Fibroblast of pulmonary artery (primary cell): ENCODE data around the gene MIEN1.

Experiments used
- DNase-seq: peaks from one replicate; pipeline ENCODE4 v3.0.0-alpha.2; 2010; ENCODE audit warnings: low read depth
- H3K4me3 ChIP-seq: replicated peaks from 2 replicates; pipeline ENCODE4 v1.5.1; 2011; ENCODE audit warnings: low read depth, mild to moderate bottlenecking, control low read depth, low read length, moderate library complexity
- TF ChIP-seq, protein P1 (sequence below): IDR thresholded peaks from 2 replicates; pipeline ENCODE4 v1.5.1; 2011; ENCODE audit warnings: mild to moderate bottlenecking, control low read depth, low read length, inconsistent platforms; ENCODE audit errors: missing control alignments

The MIEN1 gene, protein sequence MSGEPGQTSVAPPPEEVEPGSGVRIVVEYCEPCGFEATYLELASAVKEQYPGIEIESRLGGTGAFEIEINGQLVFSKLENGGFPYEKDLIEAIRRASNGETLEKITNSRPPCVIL

DNA sequence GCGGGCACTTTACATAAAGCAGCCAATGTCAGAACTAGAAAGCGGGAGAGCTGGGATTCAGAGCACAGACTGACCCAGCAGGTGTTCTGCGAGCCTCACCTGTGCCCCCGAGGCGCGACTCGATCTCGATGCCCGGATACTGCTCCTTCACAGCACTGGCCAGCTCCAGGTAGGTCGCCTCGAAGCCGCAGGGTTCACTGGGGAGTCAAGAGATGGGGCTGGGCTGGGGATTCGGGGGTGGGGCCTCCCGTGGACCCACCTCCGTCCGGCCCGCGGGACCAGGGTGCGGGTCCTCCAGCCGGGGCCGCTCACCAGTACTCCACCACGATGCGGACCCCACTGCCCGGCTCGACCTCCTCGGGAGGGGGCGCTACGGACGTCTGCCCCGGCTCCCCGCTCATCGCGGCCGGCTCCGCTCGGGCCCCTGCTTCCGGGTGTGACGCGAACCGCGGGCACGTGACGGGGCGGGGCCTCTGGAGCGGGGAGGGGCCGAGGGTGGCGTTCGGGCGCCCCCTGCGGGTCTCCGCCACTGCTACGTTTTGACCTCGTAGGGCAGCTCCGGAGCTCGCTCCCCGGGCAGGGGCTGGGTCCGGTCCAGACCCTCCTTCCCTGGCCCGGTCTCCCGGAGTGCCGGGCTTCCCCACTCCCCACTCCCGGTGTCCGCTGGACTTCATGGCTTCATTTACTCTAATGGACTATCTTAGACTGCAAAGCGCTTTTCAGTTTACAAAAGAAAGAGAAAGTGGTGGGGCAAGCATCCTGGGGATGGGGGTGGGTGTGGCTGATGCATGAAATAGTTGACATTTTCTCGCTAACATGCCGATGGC, at the start of gene MIEN1:
TSS of gene MIEN1 (minus strand) at position 438 of the 827 bp plus-strand sequence. CDS start at position 401, 37 bp downstream.
- TF ChIP-seq, protein P1, sequence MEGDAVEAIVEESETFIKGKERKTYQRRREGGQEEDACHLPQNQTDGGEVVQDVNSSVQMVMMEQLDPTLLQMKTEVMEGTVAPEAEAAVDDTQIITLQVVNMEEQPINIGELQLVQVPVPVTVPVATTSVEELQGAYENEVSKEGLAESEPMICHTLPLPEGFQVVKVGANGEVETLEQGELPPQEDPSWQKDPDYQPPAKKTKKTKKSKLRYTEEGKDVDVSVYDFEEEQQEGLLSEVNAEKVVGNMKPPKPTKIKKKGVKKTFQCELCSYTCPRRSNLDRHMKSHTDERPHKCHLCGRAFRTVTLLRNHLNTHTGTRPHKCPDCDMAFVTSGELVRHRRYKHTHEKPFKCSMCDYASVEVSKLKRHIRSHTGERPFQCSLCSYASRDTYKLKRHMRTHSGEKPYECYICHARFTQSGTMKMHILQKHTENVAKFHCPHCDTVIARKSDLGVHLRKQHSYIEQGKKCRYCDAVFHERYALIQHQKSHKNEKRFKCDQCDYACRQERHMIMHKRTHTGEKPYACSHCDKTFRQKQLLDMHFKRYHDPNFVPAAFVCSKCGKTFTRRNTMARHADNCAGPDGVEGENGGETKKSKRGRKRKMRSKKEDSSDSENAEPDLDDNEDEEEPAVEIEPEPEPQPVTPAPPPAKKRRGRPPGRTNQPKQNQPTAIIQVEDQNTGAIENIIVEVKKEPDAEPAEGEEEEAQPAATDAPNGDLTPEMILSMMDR: peak; percentile 55
- peak within 1 kb of the TSS; percentile 74 for H3K4me3 ChIP-seq
- DNase-seq: peak; percentile 83

DNA sequence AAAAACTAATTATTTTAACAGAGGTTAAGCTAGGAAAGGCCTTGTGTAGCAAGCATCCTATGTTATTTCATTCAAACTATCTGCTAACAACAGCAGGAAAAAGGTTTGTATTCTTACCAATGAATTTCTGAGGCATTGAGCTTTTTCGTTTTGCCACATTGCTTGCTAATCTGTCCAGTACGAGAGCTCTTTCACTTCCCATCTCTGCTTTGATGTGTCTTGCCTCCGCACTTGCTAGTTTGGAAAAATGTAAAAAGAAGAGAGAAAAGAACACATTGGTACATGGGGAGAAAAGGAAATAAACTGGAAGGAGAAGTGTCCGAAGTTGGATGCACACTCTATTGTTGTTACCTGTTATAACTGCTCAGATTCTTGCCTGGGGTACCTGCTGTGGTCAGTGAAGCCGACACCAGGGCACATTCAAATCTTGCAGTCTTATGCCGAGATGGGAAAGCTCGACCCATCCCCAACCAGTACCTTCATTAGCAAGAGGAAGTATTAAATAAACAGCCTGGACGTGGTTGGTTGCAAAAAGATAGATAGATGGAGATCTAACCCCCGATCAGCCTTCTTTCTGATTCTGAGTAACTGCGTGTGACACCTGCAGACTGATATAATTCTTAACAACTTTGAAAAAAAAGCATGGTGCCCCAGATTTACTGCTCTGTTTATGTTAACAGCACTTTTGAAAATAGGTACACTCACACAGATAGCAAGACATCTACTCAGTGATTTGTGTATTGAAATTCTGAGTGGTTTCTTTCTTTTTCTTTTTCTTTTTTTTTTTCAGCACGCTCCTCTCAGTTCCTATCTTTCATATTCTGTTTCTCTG, 47.4 kb upstream of the MIEN1 start:
- H3K4me3 ChIP-seq: no peak overlapping the region
- TF ChIP-seq, protein P1: no peak
- DNase-seq: no peak

DNA sequence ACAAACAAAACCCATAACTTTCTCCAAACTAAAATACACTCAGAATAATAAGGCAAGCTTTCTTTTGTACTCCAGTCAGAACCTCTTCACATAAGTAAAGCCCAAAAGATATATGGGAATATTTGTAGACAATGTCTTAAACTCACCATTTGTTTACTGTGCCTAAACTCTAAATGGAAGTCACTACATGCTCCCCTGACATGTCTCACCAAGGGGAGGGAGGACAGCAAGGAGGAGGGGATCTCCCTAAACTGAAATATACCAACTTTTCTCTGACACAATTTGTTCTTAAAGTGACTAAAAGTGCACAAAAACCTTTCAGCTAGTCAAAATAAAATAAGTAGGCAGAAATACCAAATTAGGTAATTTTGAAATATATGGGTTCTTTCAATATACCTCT, 45.9 kb upstream of the MIEN1 start:
- TF ChIP-seq, protein P1: no peak
- DNase-seq: no peak
- no peak overlapping the region for H3K4me3 ChIP-seq

DNA sequence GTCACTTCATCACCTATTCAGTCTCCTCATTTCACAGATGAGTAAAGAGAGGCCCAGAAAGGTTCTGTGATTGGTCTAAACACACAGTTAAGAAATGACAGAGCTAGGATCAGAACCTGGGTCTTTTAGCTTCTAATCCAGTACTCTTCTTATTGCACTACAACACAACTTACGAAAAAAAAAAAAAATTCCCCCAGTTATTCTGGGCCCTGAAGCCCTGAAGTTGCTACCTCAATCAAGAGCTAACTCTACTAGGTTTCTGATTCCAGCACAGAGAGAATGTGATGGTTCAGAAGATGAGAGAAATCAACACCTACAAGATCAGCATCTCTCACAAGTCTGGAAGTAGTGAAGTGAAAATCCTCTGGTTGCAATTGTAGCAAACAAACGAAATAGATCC, 44.7 kb upstream of the MIEN1 start:
- TF ChIP-seq, protein P1: no peak
- no peak for DNase-seq
- no peak overlapping the region for H3K4me3 ChIP-seq

DNA sequence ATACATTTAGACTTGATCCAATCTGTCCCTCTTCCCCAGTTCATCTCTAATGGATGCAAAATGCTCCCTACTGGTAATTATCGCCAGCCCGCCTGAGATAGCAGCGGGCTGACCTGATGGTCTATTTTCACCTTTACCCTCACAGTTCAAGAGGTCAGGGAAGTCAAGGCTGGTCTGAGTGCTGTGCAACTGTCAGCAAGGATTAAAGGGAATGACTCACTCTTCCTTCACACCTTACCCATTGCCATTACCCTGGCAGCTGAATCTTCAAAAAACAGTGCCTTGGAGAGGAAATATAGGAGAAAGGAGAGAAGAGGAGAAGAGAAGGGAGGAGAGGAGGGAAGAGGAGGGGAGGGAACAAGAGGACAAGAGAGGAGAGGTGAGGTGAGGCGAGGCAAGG, 43.7 kb upstream of the MIEN1 start:
- H3K4me3 ChIP-seq: no peak overlapping the region
- no peak for DNase-seq

More for the DNA sequence above, 43.7 kb upstream of the MIEN1 start:
- TF ChIP-seq, protein P1: no peak
